ENCODE measurements around the gene DIDO1.

GRCh38 chr20:62950741-62951140, 24.4 kb upstream of the DIDO1 start:
- TF ChIP-seq CTCF (IDR thresholded peaks at IDR 0.05), result no peak
- no peak for TF ChIP-seq EZH2 (IDR thresholded peaks at IDR 0.05; ENCODE audit: borderline replicate concordance, insufficient read depth, low read depth, low read length, poor library complexity, severe bottlenecking)

Data from B cell (primary cell).